NCI-H146 (cell line): ENCODE measurements around the gene PDE6C.

Source experiments
- DNase-seq: peaks from one replicate; lab custom pipeline; 2025; lab: John Stamatoyannopoulos, UW

The PDE6C gene

DNA sequence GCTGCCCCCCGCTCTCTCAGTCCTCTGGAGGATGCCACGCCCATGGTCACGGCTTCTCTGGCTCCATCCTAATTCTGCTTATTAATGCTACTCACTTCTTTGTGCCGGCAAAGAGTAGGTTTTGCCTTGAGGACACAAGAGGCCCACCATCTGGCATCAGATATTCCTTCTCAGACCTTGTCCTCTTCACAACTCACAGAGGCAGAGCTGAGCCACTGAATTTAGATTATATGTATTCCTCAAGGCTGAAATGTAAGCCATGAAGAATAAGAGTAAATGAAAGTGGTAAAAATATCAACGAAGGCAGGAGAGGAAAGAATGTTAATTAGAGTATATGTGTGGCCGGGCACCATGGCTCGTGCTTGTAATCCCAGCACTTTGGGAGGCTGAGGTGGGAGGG, 17.8 kb upstream of the PDE6C start:
- DNase-seq = no peak

DNA sequence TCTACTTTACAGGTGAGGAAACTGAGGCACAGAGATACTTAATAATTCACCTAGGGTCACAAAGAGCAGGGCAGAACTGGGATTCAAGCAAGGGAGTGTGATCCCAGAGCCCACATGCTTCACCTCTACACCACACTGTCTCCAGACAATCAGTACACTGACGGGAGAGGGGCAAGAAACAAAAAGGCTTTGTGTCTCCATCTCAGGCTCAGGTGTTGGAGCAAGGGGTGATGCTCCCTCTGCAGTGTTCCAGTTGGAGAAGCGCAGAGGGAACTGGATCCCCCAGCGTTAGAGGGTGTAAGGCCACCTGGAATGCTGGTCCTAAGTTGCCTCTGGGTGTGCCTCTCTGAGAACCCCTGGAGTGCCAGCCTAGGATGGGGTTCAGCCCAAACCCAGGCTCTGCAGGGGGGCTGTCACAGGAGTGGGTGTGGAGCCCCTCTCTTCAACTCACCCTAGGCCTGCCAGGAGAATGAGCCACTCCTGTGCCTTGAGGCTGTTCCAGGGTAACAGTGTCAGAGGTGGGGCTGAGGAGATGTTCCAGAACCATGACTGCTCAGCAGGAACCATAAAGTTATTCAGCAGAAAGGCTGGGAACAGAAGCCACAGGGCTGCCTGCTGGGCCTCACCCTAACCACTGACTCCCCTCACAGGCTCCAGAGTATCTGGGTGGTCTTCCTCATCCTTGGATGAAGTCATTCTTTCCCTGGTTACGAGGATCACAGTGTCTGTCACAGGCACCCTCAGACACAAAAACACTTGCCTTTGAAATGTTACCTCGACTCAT, 16.8 kb upstream of the PDE6C start:
- no peak for DNase-seq

DNA sequence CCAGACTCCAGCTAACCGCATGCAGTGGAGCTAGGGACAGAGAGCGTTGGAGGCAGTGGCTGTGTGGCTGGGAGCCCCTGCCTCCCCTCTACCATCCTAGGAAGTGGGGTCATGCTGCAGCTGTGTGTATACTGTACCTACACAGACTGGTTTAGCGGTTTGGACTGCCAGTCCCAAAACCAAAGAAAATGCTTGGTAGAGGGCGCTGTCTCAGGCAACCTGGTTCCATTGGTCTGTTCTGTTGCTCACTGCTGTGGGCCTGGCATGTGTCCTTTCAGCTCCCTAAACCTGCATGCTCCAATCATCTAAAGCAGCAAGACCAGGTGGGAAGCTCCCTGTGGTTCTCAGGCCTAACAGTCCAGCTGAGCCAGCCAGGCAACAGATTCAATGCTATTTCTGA, 15.8 kb upstream of the PDE6C start:
- DNase-seq = no peak

DNA sequence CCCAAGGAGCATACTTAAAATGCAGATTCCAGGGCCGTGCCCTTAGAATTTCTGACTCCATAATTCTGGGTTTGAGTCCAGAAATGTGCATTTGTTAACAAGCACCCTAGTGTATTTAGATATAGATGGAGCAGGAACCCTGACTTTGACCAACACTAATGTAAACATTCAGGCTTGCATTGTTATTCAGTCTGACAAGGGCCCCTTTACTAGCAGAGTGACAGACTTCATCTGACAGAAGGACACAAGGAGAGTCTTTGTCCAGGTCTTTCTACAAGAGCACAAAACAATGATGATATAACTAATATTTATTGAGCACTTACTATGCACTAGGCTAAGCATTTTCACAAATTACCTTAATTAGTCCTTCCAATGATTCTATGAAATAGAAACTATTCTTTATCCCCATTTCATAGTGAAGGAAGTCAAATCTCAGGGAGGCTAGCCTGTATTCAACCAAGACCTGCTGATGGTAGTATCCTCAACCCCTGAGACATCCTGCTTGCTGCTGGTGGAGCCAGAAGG, 15.2 kb upstream of the PDE6C start:
- no peak for DNase-seq

DNA sequence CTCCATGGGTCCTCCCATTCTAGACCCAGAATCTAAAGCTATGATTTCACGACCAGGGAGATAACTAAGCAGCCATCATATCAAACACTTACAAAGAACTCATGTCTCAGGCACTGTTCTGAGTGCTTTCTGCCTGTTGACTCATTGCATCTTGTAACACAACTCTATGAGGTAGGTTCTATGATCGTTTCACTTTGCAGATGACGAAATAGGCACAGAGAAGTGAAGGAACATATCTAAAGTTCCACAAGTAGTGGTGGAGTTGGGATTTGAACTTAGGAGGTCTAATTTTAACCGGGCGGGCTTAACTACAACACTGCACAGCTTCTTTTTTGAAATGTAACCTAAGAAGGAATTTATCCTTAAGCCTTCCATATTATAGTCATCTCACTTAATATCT, 14.2 kb upstream of the PDE6C start:
- DNase-seq = no peak

DNA sequence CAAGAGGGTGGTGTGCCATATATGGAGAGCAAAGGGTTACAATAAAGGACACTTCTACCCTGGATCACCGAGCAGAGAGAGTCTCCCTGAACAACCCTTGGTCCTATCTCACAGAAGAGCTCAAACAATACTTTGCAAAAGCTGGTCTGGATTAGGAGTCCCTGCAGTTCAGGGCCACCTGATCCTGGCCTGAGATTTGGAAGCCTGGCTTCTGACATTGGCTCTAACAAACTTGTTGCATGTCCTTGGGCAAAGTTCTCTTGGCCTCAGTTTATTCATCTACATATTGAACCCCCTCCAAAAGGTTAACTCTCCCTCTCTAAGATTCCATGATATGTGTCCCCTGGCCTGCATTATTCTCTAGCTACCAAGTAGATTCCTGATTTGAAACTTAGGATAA, 13.0 kb upstream of the PDE6C start:
- DNase-seq = no peak

DNA sequence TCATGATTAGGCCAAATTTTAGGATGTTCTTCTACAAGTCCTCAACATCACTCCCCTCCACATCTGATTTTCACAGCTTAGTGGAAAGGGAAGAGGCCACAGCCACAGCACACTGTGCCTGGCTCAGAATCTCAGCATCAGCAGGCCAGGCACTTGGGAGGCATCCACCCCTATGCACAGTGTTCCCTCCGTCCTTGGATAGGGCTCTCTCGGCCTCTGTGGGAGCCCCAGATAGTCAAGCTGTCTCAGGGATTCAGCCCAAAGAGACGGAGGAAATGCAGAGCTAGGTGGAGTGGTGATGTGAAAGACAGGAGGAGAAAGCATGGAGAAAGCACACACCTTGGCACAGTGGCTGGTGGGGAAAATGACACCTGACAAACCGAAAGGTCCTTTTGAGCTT, 12.6 kb upstream of the PDE6C start:
- DNase-seq = no peak

DNA sequence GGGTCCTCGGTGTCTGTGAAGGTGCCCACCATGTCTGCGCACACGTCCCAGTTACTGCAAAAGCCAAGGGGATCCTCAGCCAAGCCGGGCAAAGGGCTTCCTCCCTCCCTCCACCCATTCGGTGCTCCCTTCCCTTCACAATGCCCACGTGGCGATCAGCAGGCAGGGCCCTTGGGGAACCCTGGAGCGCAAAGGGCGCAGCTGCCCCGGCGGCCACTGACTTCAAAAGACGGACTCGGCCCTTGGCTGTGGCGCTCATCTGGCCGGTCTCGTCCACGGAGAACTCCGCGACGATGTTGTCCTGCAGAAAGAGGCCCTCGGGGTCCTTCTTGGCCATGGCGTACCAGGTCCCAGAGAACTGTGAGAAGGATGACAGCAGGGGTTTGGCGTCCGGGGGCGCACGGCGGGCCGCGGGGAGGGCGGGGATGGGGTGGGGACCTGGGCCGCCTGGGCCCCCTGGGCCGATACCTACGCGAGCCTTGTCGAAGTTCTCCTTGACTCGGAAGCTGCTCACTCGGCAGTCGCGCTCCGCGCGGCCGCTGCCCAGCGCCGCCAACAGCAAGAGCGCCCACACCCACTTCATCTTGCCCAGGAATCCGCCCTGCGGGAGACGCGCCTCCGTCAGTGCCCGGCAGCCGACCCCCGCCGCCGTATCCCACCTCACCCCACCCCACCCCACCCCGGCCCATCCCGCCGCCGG, 11.7 kb upstream of the PDE6C start:
- peak; percentile 50 for DNase-seq

DNA sequence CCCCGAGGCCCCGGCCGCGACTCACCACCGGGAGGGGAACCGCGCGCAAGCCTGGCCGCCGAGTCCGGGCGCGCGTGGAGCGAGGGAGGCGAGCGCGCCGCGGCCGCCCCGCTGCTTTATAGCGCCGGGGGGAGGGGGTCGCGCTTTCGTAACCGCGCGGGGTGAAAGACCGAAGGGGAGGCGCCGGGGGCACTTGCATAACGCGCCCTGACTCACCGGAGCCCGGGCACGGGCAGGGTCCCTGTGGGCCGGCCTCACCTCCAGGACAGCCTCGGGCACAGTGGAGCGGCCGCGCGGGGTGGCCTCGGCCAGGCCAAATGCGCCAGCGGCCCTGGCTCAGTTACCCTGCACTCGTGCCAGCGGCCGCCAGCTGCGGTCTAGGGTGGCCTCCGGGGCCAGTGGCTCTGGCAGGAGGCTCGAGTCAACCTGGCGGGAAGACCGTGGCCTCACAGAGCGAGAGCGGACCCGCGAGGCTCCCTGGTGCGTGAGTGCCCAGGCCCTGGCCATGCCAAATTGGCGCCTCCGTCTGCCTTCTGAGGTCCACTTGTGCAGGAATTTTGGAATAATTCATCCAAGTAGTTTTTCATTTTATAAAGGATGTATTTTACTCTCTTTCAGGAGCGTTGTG, 11.1 kb upstream of the PDE6C start, which contains the start of gene RBP4:
RBP4 (minus strand) TSS at position 90 of the 628 bp plus-strand sequence. CDS start 207 bp downstream, outside the sequence.
- peak; percentile 68 for DNase-seq

DNA sequence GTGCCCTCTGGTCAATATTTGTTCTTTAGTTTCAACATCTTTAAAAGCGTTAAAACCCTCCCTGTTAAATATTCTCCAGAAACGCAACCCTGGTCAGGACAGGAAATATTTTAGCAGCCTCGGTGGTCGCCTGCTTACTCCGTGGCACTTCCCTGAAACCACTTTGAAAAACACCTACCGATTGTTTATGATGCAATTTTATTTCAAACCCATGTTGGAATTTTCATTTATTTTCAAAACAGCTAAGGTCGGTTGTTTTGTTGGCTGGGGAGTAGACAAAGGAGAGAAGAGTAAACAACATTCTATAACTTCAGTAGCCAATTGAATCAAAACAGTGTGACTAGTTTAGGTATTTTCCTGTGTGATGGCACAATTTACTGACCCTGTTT, 10.6 kb upstream of the PDE6C start:
- DNase-seq = no peak

DNA sequence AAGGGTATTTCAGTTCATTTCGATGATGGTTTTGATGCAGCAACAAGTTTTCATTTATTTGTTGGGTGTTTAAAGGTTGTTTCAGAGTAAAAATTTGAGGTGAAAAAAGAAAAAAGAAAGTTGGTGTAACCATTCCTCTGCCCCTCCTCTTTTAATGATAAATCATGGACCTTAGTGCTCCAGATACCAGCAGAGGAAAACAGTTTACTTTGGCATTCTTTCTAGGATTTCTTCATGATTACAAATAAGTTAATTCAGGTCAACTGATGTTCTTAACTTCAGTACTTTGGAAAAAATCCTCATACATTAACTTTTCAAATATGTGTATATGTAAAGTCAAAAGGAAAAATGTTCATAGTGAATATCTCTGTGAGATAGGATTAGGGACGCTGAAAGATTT, 9.3 kb upstream of the PDE6C start:
- no peak for DNase-seq

DNA sequence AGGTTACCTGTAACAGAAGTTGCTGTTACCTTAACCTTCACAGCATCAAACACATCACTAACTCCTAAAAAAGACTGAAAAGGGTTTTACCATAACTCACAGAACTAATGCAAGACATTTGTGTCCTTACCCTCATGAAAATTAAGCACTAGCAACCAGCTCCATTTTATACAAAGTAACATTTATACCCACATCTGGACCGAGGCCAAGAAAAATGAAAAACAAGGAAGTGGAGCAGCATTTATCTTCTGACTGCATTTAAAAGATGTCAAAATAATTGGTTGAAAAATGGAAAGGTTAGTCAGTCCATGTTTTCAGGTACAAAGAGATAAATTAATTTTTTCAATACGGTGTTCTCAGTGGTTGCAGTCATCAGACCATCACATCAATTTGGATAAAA, 8.2 kb upstream of the PDE6C start:
- DNase-seq = no peak

DNA sequence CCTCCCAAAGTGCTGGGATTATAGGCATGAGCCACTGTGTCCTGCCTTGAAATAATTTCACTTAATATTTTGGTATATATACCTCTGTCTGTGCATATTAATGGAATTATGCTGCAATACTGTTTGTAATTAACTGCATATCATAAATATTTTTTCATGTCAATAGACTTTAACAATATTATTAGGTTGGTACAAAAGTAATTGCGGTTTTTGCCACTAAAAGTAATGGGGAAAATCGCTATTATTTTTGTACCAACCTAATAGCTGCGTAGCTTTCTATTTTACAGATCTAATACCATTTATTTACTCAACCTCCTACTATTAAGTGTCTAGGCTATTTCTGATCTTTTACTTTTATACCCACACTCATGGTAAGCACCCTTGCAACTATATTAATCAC, 3.9 kb upstream of the PDE6C start:
- no peak for DNase-seq

DNA sequence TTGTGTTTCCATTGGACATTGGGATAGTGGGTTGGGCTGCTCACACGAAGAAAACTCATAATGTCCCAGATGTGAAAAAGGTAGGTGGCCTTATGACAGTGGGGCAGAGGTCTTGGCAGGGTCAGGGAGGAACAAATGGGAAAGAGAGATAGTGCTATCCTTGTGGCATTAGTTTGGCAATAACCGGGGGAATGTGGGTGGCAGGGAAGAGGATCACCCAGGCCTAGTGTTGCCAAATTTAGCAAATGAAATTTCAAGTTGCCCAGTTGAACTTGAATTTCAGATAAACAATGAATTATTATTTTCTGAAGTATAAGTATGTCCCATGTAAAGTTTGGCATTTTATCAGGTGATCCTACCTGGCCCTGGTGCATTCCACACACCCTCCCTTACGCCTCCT, 789 bp downstream of the PDE6C start:
- DNase-seq = no peak

DNA sequence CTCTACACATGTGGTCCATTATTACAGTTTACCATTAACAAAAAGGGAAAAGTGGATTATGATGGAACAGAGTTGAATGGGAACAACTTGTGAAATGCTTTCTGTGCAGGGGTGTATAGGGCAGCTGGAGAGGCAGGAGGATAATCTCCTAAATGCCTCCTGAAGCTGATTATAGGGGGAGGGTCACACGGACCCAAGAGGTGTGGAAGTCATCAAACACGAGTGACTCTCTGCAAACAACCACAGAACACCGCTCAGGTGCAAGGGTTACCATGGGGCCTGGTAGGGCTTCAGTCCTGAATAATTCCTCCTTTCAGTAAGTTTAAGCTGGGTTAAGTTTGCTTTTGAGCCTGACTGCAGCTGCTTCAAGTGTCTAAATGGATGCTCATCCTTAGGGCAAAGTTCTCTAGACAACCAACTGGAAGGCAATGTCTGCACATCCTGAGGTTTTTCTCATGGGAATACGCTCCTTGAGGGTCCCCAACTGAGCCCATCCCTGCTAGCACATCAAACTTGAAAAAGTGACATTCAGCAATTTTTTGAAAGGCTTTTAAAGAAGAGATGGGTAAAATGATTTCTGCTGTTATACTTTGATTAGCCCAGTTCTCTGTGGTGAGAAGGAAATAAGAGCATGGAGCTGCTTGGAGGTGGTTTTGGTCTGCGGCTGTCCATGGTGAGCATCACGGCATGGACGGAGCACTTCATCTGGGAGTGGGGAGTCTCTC, 1.9 kb downstream of the PDE6C start:
- no peak for DNase-seq

DNA sequence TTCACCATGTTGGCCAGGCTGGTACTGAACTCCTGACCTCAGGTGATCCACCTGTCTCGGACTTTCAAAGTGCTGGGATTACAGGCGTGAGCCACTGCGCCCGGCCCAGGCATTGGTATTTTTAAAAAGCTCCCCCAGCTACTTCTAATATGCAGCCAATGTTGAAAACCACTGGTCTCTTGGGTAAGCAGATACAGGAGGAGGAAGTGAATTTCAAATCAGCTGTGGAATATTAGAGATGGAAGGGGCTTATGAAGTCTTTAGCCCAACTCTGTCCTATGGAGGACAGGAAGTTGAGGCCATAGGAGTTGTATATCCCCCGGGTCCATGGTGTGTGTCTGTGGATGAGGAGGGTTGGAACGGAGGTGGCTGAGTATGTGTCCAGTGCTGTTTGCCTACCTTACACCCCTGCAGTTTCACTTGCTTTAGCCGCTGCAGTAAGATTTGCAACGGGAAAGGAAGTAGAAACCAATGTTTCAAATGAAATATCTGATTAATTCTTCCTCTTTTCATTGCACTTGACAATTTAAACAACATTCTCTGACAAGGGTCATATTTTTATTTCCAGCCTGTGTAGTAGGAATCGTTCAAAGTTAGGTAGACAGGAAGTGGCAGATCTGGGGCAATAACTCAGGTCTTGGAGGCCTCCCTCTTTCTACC, 3.4 kb downstream of the PDE6C start:
- DNase-seq = no peak

DNA sequence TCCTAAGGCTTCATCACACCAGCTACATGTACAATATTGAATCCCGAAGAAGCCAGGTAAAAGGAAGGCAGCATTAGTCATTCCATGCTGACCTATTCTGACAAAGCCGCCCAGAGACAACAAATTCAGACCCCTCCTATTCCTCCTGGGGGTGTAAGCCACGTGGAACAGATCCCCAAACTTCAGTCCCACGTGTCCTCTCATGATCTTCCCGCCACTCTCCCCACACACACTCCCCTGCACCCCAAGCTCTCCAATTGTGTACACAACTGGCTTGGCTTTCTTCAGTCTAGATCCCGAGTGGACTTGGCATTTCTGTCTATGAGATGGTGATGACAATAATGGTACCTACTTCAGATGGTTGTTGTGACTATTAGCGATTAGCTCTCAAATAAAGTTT, 8.6 kb downstream of the PDE6C start:
- no peak for DNase-seq

DNA sequence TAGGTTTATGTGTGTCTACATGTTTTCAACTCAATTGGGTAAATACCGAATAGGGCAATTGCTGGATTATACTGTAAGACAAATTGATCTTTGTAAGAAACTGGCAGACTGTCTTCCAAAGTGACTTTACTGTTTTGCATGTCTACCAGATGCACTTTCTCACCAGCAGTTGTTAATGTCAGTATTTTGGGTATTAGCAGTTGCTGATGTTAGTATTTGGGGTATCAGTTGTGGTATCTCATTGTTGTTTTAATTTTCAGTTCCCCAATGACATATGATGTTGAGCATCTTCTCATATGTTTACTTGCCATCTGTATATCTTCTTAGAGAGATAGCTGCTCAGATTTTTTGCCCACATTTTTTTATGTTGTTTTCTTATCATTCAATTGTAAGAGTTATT, 10.6 kb downstream of the PDE6C start:
- DNase-seq = no peak

DNA sequence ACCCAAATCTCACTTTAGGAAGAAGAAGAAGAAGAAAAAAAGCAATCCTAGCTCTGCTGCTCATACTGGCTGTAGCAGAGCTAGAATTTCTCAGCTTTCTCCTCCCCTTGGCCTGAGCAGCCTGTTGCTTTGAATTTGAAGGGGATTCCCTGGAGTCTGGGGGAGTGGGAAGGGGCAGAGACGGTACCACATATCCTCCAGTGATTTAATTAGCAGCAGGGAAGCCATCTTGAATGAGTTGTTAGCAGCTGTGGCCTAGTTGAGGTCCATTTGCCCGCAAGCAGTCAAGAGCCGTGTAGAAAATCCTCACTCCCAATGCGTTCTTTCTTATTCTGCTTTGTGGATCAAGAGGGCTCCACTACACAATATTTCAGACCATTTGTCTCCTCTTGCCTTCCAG, 16.5 kb downstream of the PDE6C start:
- no peak for DNase-seq

DNA sequence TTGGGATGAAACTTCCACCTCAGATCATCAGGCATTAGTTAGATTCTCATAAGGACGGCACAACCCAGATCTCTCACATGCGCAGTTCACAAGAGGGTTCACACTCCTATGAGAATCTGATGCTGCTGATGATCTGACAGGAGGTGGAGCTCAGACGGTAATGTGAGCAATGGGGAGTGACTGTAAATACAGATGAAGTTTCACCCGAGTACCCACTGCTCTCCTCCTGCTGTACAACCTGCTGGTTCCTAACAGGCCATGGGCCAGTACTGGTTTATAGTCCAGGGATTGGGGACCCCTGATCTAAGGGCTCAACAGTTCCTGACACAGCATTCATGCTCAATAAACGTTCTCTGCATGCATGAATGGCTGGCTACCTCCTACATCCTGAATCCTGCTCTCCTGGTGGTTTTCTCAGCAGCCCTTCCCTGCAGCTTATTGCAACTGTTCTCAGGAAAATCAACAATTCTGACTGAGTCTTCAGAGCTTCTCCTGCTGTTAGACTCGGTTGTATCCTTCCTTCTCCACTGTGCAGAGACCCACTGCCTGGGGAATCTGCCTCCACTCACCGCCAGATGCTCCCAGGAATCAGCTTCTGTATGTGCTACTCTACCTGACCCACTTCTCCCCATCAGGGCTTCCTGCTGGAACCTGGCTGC, 17.4 kb downstream of the PDE6C start:
- peak; percentile 4 for DNase-seq
